ENCODE results near the gene OMP.

GRCh38 chr11:77122576-77123212 lies 20.1 kb downstream of the OMP start:
- TF ChIP-seq CREB1 (CRISPR knock-in tag; IDR thresholded peaks at IDR 0.05) (no peak), ATF2 (CRISPR knock-in tag; IDR thresholded peaks at IDR 0.05; ENCODE audit: borderline replicate concordance, low read depth) (no peak), IRF2 (CRISPR knock-in tag; IDR thresholded peaks at IDR 0.05; ENCODE audit: borderline replicate concordance, low read depth) (no peak), NR2C2 (CRISPR knock-in tag; IDR thresholded peaks at IDR 0.05) (no peak), ERG (CRISPR knock-in tag; IDR thresholded peaks at IDR 0.05) (no peak), JUN (CRISPR knock-in tag; IDR thresholded peaks at IDR 0.05) (no peak), CTCF (IDR thresholded peaks at IDR 0.05) (no peak), ELF4 (CRISPR knock-in tag; IDR thresholded peaks at IDR 0.05; ENCODE audit: low read depth) (no peak), NFYB (CRISPR knock-in tag; conservative IDR thresholded peaks at IDR 0.05; ENCODE audit: low read depth) (no peak), ATF1 (CRISPR knock-in tag; IDR thresholded peaks at IDR 0.05) (no peak), KAT7 (CRISPR knock-in tag; IDR thresholded peaks at IDR 0.05; ENCODE audit: borderline replicate concordance) (no peak), HMGXB4 (CRISPR knock-in tag; IDR thresholded peaks at IDR 0.05) (no peak), ZNF121 (CRISPR knock-in tag; IDR thresholded peaks at IDR 0.05) (no peak)
